Measurements from ENCODE around the gene ENOX1.

DNA sequence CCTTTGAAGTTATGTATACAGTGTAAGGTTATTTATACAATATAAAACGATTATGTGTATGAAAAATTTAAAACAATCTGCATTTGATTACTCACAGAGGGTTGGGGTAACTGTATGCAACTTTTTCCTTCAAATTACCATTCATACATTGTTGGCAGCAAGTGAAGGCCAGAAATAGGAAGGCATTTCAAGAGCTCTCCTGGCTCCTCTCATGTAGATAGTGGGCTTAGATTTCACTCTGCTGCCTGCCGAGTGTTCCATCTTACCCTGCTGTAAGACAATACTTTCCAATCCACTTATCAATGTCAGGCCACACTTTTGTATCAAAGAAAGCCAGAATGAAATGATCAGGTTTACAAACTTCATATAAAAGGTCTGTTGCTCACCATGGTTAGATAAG, 518.1 kb downstream of the ENOX1 start:
- TF ChIP-seq, protein P1, sequence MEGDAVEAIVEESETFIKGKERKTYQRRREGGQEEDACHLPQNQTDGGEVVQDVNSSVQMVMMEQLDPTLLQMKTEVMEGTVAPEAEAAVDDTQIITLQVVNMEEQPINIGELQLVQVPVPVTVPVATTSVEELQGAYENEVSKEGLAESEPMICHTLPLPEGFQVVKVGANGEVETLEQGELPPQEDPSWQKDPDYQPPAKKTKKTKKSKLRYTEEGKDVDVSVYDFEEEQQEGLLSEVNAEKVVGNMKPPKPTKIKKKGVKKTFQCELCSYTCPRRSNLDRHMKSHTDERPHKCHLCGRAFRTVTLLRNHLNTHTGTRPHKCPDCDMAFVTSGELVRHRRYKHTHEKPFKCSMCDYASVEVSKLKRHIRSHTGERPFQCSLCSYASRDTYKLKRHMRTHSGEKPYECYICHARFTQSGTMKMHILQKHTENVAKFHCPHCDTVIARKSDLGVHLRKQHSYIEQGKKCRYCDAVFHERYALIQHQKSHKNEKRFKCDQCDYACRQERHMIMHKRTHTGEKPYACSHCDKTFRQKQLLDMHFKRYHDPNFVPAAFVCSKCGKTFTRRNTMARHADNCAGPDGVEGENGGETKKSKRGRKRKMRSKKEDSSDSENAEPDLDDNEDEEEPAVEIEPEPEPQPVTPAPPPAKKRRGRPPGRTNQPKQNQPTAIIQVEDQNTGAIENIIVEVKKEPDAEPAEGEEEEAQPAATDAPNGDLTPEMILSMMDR (IDR thresholded peaks at IDR 0.05; ENCODE audit: low read length), result no peak
- no peak for TF ChIP-seq EZH2 (IDR thresholded peaks at IDR 0.05; ENCODE audit: borderline replicate concordance, low read length)

All from OCI-LY1 (cell line).